ENCODE results near the gene ACTMAP. TPM values are rescaled to one million over a fixed set of nuclear protein-coding genes. Genes with fewer than 3 reads are reported as not detected.

The ACTMAP gene
- total RNA-seq, 1 donor from 2014 or later = 10.4 TPM

GRCh38 chr19:40777937-40778705, 27.8 kb upstream of the ACTMAP start, which contains the start of gene RAB4B:
RAB4B (plus strand) TSS chr19:40778247; CDS start chr19:40778376, 129 bp downstream.
- Mint-ChIP-seq H3K36me3 (ENCODE audit: low read depth) (peaks cover 2% of the 10 kb centered on the region), H3K4me3 (ENCODE audit: unreplicated experiment) (peak within 1 kb of the TSS; percentile 98), H3K4me1 (ENCODE audit: low read depth) (peaks cover 35% of the 10 kb centered on the region), H3K27ac (ENCODE audit: unreplicated experiment) (peak within 1 kb of the TSS; percentile 99), H3K27me3 (ENCODE audit: low read depth) (no peaks in the 10 kb centered on the region), H3K9me3 (ENCODE audit: low read depth) (no peaks in the 10 kb centered on the region)
- DNase-seq (ENCODE audit: low spot score) = peak; percentile 100
- TF ChIP-seq CTCF (IDR thresholded peaks at IDR 0.05) = no peak

- Mint-ChIP-seq H3K27ac (ENCODE audit: unreplicated experiment) (peak overlapping the region; percentile 99), H3K4me3 (ENCODE audit: unreplicated experiment) (peak overlapping the region; percentile 98), H3K36me3 (ENCODE audit: low read depth) (peaks cover 2% of the 10 kb centered on the region), H3K9me3 (ENCODE audit: low read depth) (no peaks in the 10 kb centered on the region), H3K4me1 (ENCODE audit: low read depth) (peaks cover 35% of the 10 kb centered on the region), H3K27me3 (ENCODE audit: low read depth) (no peaks in the 10 kb centered on the region)
- peak; percentile 21 for TF ChIP-seq CTCF (IDR thresholded peaks at IDR 0.05)
- DNase-seq (ENCODE audit: low spot score) = no peak
Observed at GRCh38 chr19:40777645-40777936, 27.3 kb upstream of the ACTMAP start.

GRCh38 chr19:40776932-40777644, 26.8 kb upstream of the ACTMAP start:
- Mint-ChIP-seq H3K36me3 (ENCODE audit: low read depth) (no peaks in the 10 kb centered on the region), H3K4me3 (ENCODE audit: unreplicated experiment) (peak overlapping the region; percentile 98), H3K9me3 (ENCODE audit: low read depth) (no peaks in the 10 kb centered on the region)

GRCh38 chr19:40776364-40776763, 26.1 kb upstream of the ACTMAP start:
- no peak for TF ChIP-seq CTCF (IDR thresholded peaks at IDR 0.05)
- H3K4me1 Mint-ChIP-seq (ENCODE audit: low read depth) = peaks cover 35% of the 10 kb centered on the region
- H3K9me3 Mint-ChIP-seq (ENCODE audit: low read depth) = no peaks in the 10 kb centered on the region

More at GRCh38 chr19:40776932-40777644, 26.8 kb upstream of the ACTMAP start:
- Mint-ChIP-seq H3K27ac (ENCODE audit: unreplicated experiment) (peak overlapping the region; percentile 99), H3K27me3 (ENCODE audit: low read depth) (no peaks in the 10 kb centered on the region), H3K4me1 (ENCODE audit: low read depth) (peaks cover 35% of the 10 kb centered on the region)
- TF ChIP-seq CTCF (IDR thresholded peaks at IDR 0.05) = no peak
- DNase-seq (ENCODE audit: low spot score) = no peak

GRCh38 chr19:40775632-40776022, 25.4 kb upstream of the ACTMAP start:
- no peak for TF ChIP-seq CTCF (IDR thresholded peaks at IDR 0.05)
- H3K4me1 Mint-ChIP-seq (ENCODE audit: low read depth) = peaks cover 35% of the 10 kb centered on the region
- no peaks in the 10 kb centered on the region for H3K36me3 Mint-ChIP-seq (ENCODE audit: low read depth)
- no peak for DNase-seq (ENCODE audit: low spot score)
- H3K27ac Mint-ChIP-seq (ENCODE audit: unreplicated experiment) = peak overlapping the region; percentile 59
- no peaks in the 10 kb centered on the region for H3K27me3 Mint-ChIP-seq (ENCODE audit: low read depth)
- H3K4me3 Mint-ChIP-seq (ENCODE audit: unreplicated experiment) = peak overlapping the region; percentile 25
- peaks cover 5% of the 10 kb centered on the region for H3K9me3 Mint-ChIP-seq (ENCODE audit: low read depth)

More at GRCh38 chr19:40776364-40776763, 26.1 kb upstream of the ACTMAP start:
- no peak for DNase-seq (ENCODE audit: low spot score)
- H3K4me3 Mint-ChIP-seq (ENCODE audit: unreplicated experiment) = peak overlapping the region; percentile 98
- H3K36me3 Mint-ChIP-seq (ENCODE audit: low read depth) = no peaks in the 10 kb centered on the region
- no peaks in the 10 kb centered on the region for H3K27me3 Mint-ChIP-seq (ENCODE audit: low read depth)
- peak overlapping the region; percentile 99 for H3K27ac Mint-ChIP-seq (ENCODE audit: unreplicated experiment)

All from chondrocyte (in vitro differentiated cells).